Measurements from ENCODE around the gene NDUFS6. TPM values are rescaled to one million over a fixed set of nuclear protein-coding genes. Genes with fewer than 3 reads are reported as not detected.
"Not testable (repeated sequence)": the region's sequence is repeated elsewhere in the genome, so short reads cannot be mapped to it uniquely, and the experiment has no call there.

Gene NDUFS6
- total and polyA plus RNA-seq, 2 of the 8 experiments (the other 6 are each of a cell fraction or from before 2014, with no cell fraction given), result 72.7 to 191 TPM

DNA sequence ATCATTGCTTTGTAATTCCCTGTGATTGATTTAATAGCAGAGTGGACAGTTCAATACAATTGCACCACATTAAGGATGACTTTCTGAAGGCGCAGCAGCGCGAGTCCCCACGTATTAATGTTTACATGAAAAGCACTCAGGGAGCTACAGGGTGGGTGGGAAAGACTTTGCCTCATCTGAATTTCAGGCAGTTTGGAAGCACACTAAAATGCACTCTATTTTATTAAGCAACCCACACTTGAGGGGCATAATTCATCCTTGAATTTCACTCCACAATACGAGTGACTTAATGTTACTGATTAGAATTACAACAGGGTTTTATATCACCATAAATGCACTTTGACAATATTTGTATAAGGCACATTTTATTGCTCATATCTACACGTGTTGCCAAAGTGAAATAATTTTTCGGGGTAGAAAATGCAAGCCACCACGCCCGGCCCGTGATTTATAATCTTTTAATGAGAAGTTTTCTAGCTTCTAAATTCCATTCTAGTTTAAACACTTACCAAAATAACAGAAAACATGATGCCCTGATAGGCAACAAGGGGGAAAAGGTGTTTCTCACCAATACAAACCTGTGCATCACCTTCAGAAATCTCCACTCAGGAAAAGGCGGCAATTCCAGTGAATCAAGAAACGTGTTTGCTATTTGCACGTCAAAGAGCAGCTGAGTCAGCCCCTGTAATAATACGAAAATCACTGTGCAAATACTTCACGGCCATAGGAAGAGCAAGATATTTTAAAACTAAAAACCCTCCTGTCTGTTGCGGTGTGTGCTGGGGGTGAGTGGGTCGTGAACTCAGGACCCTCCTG is 41.0 kb downstream of the NDUFS6 start (continued):
- TF ChIP-seq TEAD4 (IDR thresholded peaks at IDR 0.05; ENCODE audit: low read depth, low read length), result no peak
- no peak for TF ChIP-seq KDM4A (IDR thresholded peaks at IDR 0.05; ENCODE audit: low read depth, low read length, severe bottlenecking)
- TF ChIP-seq, protein P1, sequence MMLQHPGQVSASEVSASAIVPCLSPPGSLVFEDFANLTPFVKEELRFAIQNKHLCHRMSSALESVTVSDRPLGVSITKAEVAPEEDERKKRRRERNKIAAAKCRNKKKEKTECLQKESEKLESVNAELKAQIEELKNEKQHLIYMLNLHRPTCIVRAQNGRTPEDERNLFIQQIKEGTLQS (IDR thresholded peaks at IDR 0.05; ENCODE audit: insufficient read depth, low read depth, low read length), result no peak
- TF ChIP-seq HDAC6 (IDR thresholded peaks at IDR 0.05; ENCODE audit: low read depth, low read length), result no peak
- no peak for TF ChIP-seq POLR2AphosphoS5 (IDR thresholded peaks at IDR 0.05; ENCODE audit: low read depth, low read length)
- no peak for TF ChIP-seq TCF12 (IDR thresholded peaks at IDR 0.05; ENCODE audit: low read depth, low read length)
- no peak for TF ChIP-seq JUN (IDR thresholded peaks at IDR 0.05; ENCODE audit: low read depth, low read length)
- TF ChIP-seq SIN3A (conservative IDR thresholded peaks at IDR 0.05 in 1 of 2, IDR thresholded peaks at IDR 0.05 in 1 of 2; ENCODE audit: low read depth in 1 of 2, low read length in 2 of 2), result no peak

DNA sequence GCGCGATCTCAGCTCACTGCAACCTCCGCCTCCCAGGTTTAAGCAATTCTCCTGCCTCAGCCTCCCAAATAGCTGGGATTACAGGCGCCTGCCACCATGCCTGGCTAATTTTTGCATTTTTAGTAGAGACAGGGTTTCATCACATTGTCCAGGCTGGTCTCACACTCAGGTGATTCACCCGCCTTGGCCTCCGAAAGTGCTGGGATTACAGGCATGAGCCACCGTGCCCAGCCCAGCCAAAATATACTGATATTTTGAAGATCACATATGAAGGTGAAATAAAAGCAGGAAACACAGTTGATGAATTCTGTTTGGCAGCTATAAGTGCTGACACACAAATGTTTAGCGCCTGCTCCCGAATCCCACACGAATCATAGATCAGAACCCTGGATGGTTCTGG is 42.6 kb downstream of the NDUFS6 start:
- H3K79me1 ChIP-seq (ENCODE audit: low read depth, low read length); H2AFZ ChIP-seq (ENCODE audit: low read length); DNase-seq (ENCODE audit: low read depth in 1 of 2, low spot score in 2 of 2); H3K4me2 ChIP-seq (ENCODE audit: insufficient read depth in 1 of 2, low read depth in 2 of 2, low read length in 2 of 2); H2AK5ac ChIP-seq (ENCODE audit: low read depth, low read length); H3K4me3 ChIP-seq (ENCODE audit: extremely low read depth in 1 of 4, insufficient read depth in 2 of 4, low read depth in 3 of 4, low read length in 4 of 4); H3K18ac ChIP-seq (ENCODE audit: extremely low read depth, low read length); POLR2A ChIA-PET (ENCODE audit: partially characterized antibody); H3K4me1 ChIP-seq (replicated peaks in 1 of 4; ENCODE audit: control insufficient read depth in 3 of 4, insufficient read depth in 4 of 4, low read length in 3 of 4); H3K14ac ChIP-seq (ENCODE audit: insufficient read length); H4K91ac ChIP-seq (replicated peaks; ENCODE audit: insufficient read length, low read length); H2BK5ac ChIP-seq (ENCODE audit: low read depth, low read length); H3K23ac ChIP-seq (ENCODE audit: insufficient read length); H3K27ac ChIP-seq (ENCODE audit: low read depth, low read length); H3K9ac ChIP-seq (replicated peaks in 1 of 4; ENCODE audit: extremely low read depth in 1 of 4, low read depth in 3 of 4, low read length in 3 of 4); H3K56ac ChIP-seq (replicated peaks; ENCODE audit: insufficient read length, low read depth, low read length); CTCF ChIA-PET (ENCODE audit: partially characterized antibody); H3K9me3 ChIP-seq (ENCODE audit: insufficient read depth in 2 of 2, low read depth in 1 of 2, low read length in 1 of 2); H4K20me1 ChIP-seq (replicated peaks in 1 of 2; ENCODE audit: control insufficient read depth in 1 of 2, insufficient read depth in 2 of 2, low read length in 2 of 2); H2BK15ac ChIP-seq (ENCODE audit: low read length); H2BK20ac ChIP-seq (ENCODE audit: low read length); H3K36me3 ChIP-seq (ENCODE audit: control insufficient read depth in 2 of 4, insufficient read depth in 4 of 4, low read length in 3 of 4); H2BK12ac ChIP-seq (ENCODE audit: low read depth, low read length); H3K79me2 ChIP-seq (ENCODE audit: control insufficient read depth in 1 of 2, insufficient read depth in 2 of 2, low read length in 2 of 2); H3K4ac ChIP-seq (replicated peaks; ENCODE audit: insufficient read length, low read depth, low read length); H3K23me2 ChIP-seq (ENCODE audit: low read depth, low read length); H4K5ac ChIP-seq (ENCODE audit: insufficient read length, low read depth, low read length); FAIRE-seq; H4K8ac ChIP-seq (ENCODE audit: extremely low read depth, insufficient read depth, low read length); H2BK120ac ChIP-seq (replicated peaks; ENCODE audit: low read depth, low read length): not testable (repeated sequence)
- 82% methylated on average over 10 of the region's 10 CpGs; no CpG with 5 or more reads in 1 of the 2 experiments for WGBS, 2 experiments (ENCODE audit: extremely low coverage in 1 of 2, insufficient coverage in 1 of 2, insufficient read length in 1 of 2, insufficient replicate concordance in 2 of 2, low coverage in 1 of 2, low lambda C conversion rate in 2 of 2, missing lambda C conversion rate in 1 of 2)
- H3K27me3 ChIP-seq (replicated peaks in 1 of 4; ENCODE audit: control insufficient read depth in 3 of 4, extremely low read depth in 1 of 4, insufficient read depth in 3 of 4, low read length in 3 of 4), result peaks cover 0 to 12% (median 4%) of the 10 kb centered on the region in 4 experiments; a peak in 3 of 7 replicates
